Measurements from ENCODE around the gene STAC3.
A peak's percentile ranks its signal among the peaks of the same experiment; 100 is the strongest.
"Not testable (repeated sequence)": the region's sequence is repeated elsewhere in the genome, so short reads cannot be mapped to it uniquely, and the experiment has no call there.

The STAC3 gene

GRCh38 chr12:57250956-57251355 lies at the start of gene STAC3:
TSS of gene STAC3 (minus strand) at chr12:57251187. CDS start at chr12:57249636, 1,551 bp downstream.
- peaks cover 39% of the 10 kb centered on the region for H3K4me1 Mint-ChIP-seq
- peaks cover 26% of the 10 kb centered on the region for H3K36me3 Mint-ChIP-seq (ENCODE audit: low read depth)
- no peaks in the 10 kb centered on the region for H3K9me3 Mint-ChIP-seq
- no peak for TF ChIP-seq CTCF (IDR thresholded peaks at IDR 0.05)
- H3K27ac Mint-ChIP-seq = peak within 1 kb of the TSS; percentile 66
- no peak for DNase-seq
- H3K27me3 Mint-ChIP-seq (ENCODE audit: low read depth, poor library complexity) = peaks cover 4% of the 10 kb centered on the region
- H3K4me3 Mint-ChIP-seq = no peak within 1 kb of the TSS

DNA sequence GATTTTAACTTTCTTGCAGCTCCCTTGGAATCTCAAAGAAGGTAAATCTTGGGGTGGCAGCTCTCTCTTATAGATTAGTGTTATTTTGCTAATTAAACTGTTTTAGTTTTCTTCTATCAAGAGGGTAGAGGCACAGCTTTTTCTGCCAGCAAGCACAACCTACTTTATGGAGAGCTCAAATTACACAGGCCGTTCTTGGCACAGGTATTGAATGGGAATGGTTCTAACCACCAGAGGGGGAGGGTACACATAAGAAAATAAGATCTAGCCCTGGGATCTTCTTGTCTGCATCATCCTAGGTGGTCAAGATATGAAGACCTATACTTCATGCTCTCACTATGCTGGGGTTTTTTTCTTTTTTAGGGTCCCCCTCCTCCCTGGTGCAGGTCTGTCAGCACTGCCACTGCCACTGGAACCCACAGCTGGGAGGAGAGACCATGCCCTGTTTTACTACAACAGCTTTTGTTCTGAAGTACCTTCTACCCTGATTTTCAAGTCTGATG lies 48.6 kb upstream of the STAC3 start:
- Mint-ChIP-seq H3K4me1 (peaks cover 14% of the 10 kb centered on the region), H3K27me3 (ENCODE audit: low read depth, poor library complexity) (no peaks in the 10 kb centered on the region), H3K27ac (no peak overlapping the region), H3K9me3 (no peaks in the 10 kb centered on the region), H3K4me3 (no peak overlapping the region), H3K36me3 (ENCODE audit: low read depth) (peaks cover 73% of the 10 kb centered on the region)
- DNase-seq = no peak
- TF ChIP-seq CTCF (IDR thresholded peaks at IDR 0.05) = no peak

DNA sequence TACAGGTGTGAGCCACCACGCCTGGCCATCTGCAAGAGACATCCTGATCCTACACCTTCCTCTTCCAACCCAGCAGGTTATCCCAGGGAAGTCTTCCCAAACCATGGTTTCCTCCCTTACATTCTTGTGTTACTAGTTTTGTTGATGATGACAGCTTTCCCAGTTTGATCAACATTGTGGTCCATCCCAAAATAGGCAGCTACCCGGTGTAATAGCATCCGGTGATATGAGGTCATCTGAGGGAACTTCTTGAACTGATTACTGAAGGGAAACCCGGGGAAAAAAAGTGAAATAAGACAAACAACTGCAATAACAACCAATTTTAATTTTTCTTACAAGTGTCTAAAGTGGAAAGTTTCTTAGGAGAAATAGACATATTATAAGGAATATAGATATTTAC lies 45.3 kb upstream of the STAC3 start:
- Mint-ChIP-seq H3K4me1 (peaks cover 14% of the 10 kb centered on the region), H3K36me3 (ENCODE audit: low read depth) (peaks cover 68% of the 10 kb centered on the region), H3K9me3 (no peaks in the 10 kb centered on the region), H3K27me3 (ENCODE audit: low read depth, poor library complexity) (no peaks in the 10 kb centered on the region), H3K4me3 (no peak overlapping the region), H3K27ac (no peak overlapping the region)
- no peak for TF ChIP-seq CTCF (IDR thresholded peaks at IDR 0.05)
- DNase-seq = no peak

- H3K36me3 Mint-ChIP-seq (ENCODE audit: low read depth) = peaks cover 87% of the 10 kb centered on the region
- not testable (repeated sequence) for DNase-seq; H3K27me3 Mint-ChIP-seq (ENCODE audit: low read depth, poor library complexity); H3K4me3 Mint-ChIP-seq; H3K9me3 Mint-ChIP-seq
- peak overlapping the region; percentile 73 for H3K27ac Mint-ChIP-seq
- H3K4me1 Mint-ChIP-seq = peaks cover 32% of the 10 kb centered on the region
Observed at GRCh38 chr12:57282073-57282472, 31.1 kb upstream of the STAC3 start.

GRCh38 chr12:57280211-57281062 lies 29.4 kb upstream of the STAC3 start:
- H3K4me1 Mint-ChIP-seq = peaks cover 32% of the 10 kb centered on the region
- peak overlapping the region; percentile 87 for H3K27ac Mint-ChIP-seq
- no peak for DNase-seq
- TF ChIP-seq CTCF (IDR thresholded peaks at IDR 0.05) = no peak
- no peak overlapping the region for H3K4me3 Mint-ChIP-seq
- no peaks in the 10 kb centered on the region for H3K27me3 Mint-ChIP-seq (ENCODE audit: low read depth, poor library complexity)
- no peaks in the 10 kb centered on the region for H3K9me3 Mint-ChIP-seq
- H3K36me3 Mint-ChIP-seq (ENCODE audit: low read depth) = peaks cover 83% of the 10 kb centered on the region

- H3K4me3 Mint-ChIP-seq = no peak overlapping the region
- H3K36me3 Mint-ChIP-seq (ENCODE audit: low read depth) = peaks cover 85% of the 10 kb centered on the region
- no peak for TF ChIP-seq CTCF (IDR thresholded peaks at IDR 0.05)
- no peaks in the 10 kb centered on the region for H3K9me3 Mint-ChIP-seq
- DNase-seq = no peak
- no peaks in the 10 kb centered on the region for H3K27me3 Mint-ChIP-seq (ENCODE audit: low read depth, poor library complexity)
- peak overlapping the region; percentile 30 for H3K27ac Mint-ChIP-seq
- peaks cover 32% of the 10 kb centered on the region for H3K4me1 Mint-ChIP-seq
Observed at GRCh38 chr12:57278465-57279381, 27.7 kb upstream of the STAC3 start.

All from nephron progenitor cell (in vitro differentiated cells).